Activated CD8-positive, alpha-beta T cell treated with anti-CD3 and anti-CD28 coated beads for 36 hours (primary cell): ENCODE results near the gene WWC2. TPM values are rescaled to one million over a fixed set of nuclear protein-coding genes. Genes with fewer than 3 reads are reported as not detected.

Experiments used
- ATAC-seq: fragments of 200-7000 bp; cut with Tn5 transposase; one replicate; pipeline ENCODE4 v1.10.0; 2021; ENCODE audit warnings: mild to moderate bottlenecking, moderate library complexity
- CTCF ChIA-PET: fragments of 350-600 bp; sonication (Branson Sonifier 250); formaldehyde crosslinking; loops from one replicate; lab custom pipeline; 2021; ENCODE audit warnings: antibody characterized with exemption; lab: Charles Lee
- POLR2A ChIA-PET: fragments of 350-600 bp; sonication (Branson Sonifier 250); formaldehyde crosslinking; loops from one replicate; lab custom pipeline; 2021; ENCODE audit warnings: antibody characterized with exemption; lab: Charles Lee
- DNase-seq: peaks from one replicate; pipeline ENCODE4 v3.0.0-alpha.2; 2020
- H3K27ac Mint-ChIP-seq: one replicate; pipeline ENCODE4 v1.8.0; 2021; ENCODE audit warnings: mild to moderate bottlenecking, mixed read lengths
- H3K27me3 Mint-ChIP-seq: one replicate; pipeline ENCODE4 v1.8.0; 2021; ENCODE audit warnings: mixed read lengths
- H3K36me3 Mint-ChIP-seq: one replicate; pipeline ENCODE4 v1.8.0; 2021; ENCODE audit warnings: low read depth, mixed read lengths
- H3K4me1 Mint-ChIP-seq: one replicate; pipeline ENCODE4 v1.8.0; 2021; ENCODE audit warnings: low read depth, mixed read lengths
- H3K4me3 Mint-ChIP-seq: one replicate; pipeline ENCODE4 v1.8.0; 2021; ENCODE audit warnings: mild to moderate bottlenecking, moderate library complexity, mixed read lengths
- H3K9me3 Mint-ChIP-seq: one replicate; pipeline ENCODE4 v1.8.0; 2021; ENCODE audit warnings: mixed read lengths
- CTCF ChIP-seq: fragments of 200-600 bp; IDR thresholded peaks from one replicate; pipeline ENCODE4 v1.8.0; 2022; ENCODE audit warnings: antibody characterized with exemption, mild to moderate bottlenecking
- intact Hi-C: fragments of 100-400 bp; cut with micrococcal nuclease; formaldehyde crosslinking; loops from one replicate; pipeline ENCODE4 v1.10.0; 2022
- total RNA-seq, 2 experiments: library from RNA; stranded (reverse); gene quantifications; one replicate each; pipeline ENCODE4 v1.2.3, GENCODE V29; 2021

WWC2 gene
- total RNA-seq, 2 experiments from 2014 or later: 1.9 TPM

DNA sequence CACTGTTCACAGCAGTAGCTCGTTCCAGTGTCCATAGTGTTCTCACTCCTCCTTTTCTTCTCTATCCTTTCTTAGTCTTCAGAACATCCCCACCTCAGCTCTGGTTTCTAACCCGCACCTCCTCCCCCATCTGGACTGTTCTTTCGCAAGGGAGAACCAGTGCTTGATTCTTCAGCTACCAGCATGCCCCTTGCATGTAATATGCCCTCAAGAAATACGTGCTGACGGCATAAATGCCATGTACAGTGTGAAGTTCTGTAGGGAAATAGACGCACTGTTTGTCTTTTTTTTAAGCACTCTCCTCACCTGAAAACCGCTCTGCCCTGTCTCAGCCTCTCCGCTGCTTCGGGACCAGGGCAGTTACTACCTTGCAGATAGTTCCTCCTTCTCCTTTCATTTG, 215.7 kb downstream of the WWC2 start:
- DNase-seq (no peak), ATAC-seq (no peak)
- Mint-ChIP-seq H3K9me3 (no peaks in the 10 kb centered on the region), H3K36me3 (no peaks in the 10 kb centered on the region), H3K4me1 (no peaks in the 10 kb centered on the region), H3K27me3 (peaks cover 6% of the 10 kb centered on the region), H3K27ac (no peak overlapping the region), H3K4me3 (no peak overlapping the region)
- intact Hi-C loops: no loop called here
- no peak for TF ChIP-seq CTCF
- ChIA-PET POLR2A (no interaction called here), CTCF (interaction anchor here (2.1 kb wide), 1 partner anchor 53 kb away, joined by 7 read pairs; no protein-coding TSS in a partner anchor)

DNA sequence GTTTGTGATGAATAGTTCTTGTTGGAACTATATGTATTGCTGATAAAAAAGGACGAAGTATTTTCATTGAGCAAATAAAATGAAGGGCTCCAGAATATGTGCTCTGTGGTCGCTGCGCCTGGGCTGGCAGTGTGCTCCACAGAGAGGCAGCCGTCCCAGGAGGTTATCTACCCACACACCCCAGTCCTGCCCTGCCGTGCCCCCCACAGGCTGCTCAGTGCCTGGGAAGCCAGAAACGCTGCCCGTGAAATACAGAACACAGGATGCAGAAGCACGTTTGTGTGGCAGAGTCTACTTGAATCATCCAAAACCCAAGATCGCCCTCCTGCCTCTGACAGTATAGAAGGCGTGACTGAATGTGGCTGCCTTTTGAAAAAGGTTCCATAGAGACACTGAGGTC, 219.6 kb downstream of the WWC2 start:
- POLR2A ChIA-PET: no interaction called here
- TF ChIP-seq CTCF: no peak
- CTCF ChIA-PET: interaction anchor here (1.3 to 2.9 kb wide), 3 partner anchors 10 to 89 kb away, joined by 3 to 9 read pairs (median 5); no protein-coding TSS in a partner anchor
- no peaks in the 10 kb centered on the region for H3K36me3 Mint-ChIP-seq
- intact Hi-C loops: no loop called here
- DNase-seq (no peak), ATAC-seq (peak; percentile 24)
- peaks cover 2% of the 10 kb centered on the region for H3K27me3 Mint-ChIP-seq
- H3K27ac Mint-ChIP-seq: no peak overlapping the region
- no peak overlapping the region for H3K4me3 Mint-ChIP-seq
- no peaks in the 10 kb centered on the region for H3K9me3 Mint-ChIP-seq
- H3K4me1 Mint-ChIP-seq: peaks cover 9% of the 10 kb centered on the region

DNA sequence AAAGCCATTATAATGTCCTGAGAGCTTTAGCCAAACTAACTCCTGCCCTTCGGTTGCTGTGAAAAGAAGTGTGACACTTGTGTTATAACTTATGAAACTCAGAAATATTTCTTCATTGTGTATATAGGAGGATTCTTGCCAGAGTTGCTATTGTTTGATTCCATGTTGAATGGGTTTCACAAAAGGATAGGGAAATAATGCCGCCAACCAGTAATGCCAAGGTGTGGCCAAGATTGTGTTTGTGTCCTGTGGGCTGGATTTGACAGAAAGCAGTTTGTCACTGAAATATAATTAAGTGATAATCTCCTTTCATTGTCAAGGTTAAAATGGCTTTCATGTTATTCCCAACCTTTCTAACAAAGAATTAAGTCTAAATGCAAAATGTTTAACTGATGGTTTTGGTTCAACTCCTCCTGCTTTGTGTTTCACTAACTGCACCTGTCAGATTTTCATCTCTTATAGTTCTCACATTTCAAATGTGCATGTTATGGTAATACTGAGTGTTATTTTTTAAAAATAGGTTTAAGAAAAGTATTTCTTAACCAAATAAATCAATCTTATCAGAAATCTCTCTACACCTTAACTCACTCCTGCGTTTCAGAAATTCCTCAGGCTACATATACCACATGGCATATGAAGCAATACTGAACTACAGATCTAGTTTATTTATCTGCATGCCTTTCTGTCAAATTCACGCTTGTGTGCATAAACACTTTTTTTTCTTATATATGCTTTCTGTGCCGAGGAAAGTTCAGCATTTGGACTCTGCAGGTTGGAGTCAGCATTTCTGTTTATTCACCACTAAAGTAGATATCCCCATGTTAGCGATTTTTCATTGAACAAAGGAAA, 221.4 kb downstream of the WWC2 start, which contains the start of gene CLDN22:
CLDN22 (minus strand) TSS at position 66 of the 849 bp plus-strand sequence; CDS start at position 8, 58 bp downstream.
- no peak within 1 kb of the TSS for H3K4me3 Mint-ChIP-seq
- ATAC-seq: no peak

GRCh38 chr4:183321079-183321478, 222.0 kb downstream of the WWC2 start:
- Mint-ChIP-seq H3K9me3 (no peaks in the 10 kb centered on the region), H3K36me3 (no peaks in the 10 kb centered on the region), H3K4me3 (no peak overlapping the region), H3K4me1 (peaks cover 9% of the 10 kb centered on the region), H3K27me3 (peaks cover 2% of the 10 kb centered on the region), H3K27ac (no peak overlapping the region)
- CTCF ChIA-PET: no interaction called here
- intact Hi-C loops: no loop called here
- POLR2A ChIA-PET: no interaction called here
- ATAC-seq (peak; percentile 37), DNase-seq (no peak)
- no peak for TF ChIP-seq CTCF

More for the DNA sequence above, 221.4 kb downstream of the WWC2 start, which contains the start of gene CLDN22:
- H3K27me3 Mint-ChIP-seq: peaks cover 2% of the 10 kb centered on the region
- ChIA-PET POLR2A (no interaction called here), CTCF (no interaction called here)
- TF ChIP-seq CTCF: no peak
- intact Hi-C loops: no loop called here
- no peaks in the 10 kb centered on the region for H3K36me3 Mint-ChIP-seq
- peaks cover 9% of the 10 kb centered on the region for H3K4me1 Mint-ChIP-seq
- DNase-seq: no peak
- H3K9me3 Mint-ChIP-seq: no peaks in the 10 kb centered on the region
- no peak within 1 kb of the TSS for H3K27ac Mint-ChIP-seq

- Mint-ChIP-seq H3K4me1 (peaks cover 9% of the 10 kb centered on the region), H3K36me3 (no peaks in the 10 kb centered on the region), H3K4me3 (no peak overlapping the region), H3K27me3 (no peaks in the 10 kb centered on the region), H3K27ac (no peak overlapping the region), H3K9me3 (no peaks in the 10 kb centered on the region)
- TF ChIP-seq CTCF: no peak
- ChIA-PET POLR2A (no interaction called here), CTCF (no interaction called here)
- ATAC-seq: no peak
- DNase-seq: no peak
- intact Hi-C loops: no loop called here
These were observed 222.5 kb downstream of the WWC2 start for GRCh38 chr4:183321516-183321915.
